CD4-positive, alpha-beta memory T cell (primary cell): ENCODE measurements around the gene AFAP1. TPM values are rescaled to one million over a fixed set of nuclear protein-coding genes. Genes with fewer than 3 reads are reported as not detected.

Experiments
- CTCF ChIA-PET: fragments of 350-600 bp; sonication (Branson Sonifier 250); formaldehyde crosslinking; loops from one replicate; lab custom pipeline; 2021; ENCODE audit warnings: inconsistent platforms; ENCODE audit not compliant: partially characterized antibody; lab: Charles Lee
- POLR2A ChIA-PET: fragments of 350-600 bp; sonication (Branson Sonifier 250); formaldehyde crosslinking; loops from one replicate; lab custom pipeline; 2021; ENCODE audit not compliant: partially characterized antibody; lab: Charles Lee
- DNase-seq, 5 donors: peaks; one replicate each; pipeline versions ENCODE4 v3.0.0 to v3.0.0-alpha.2; 2020 to 2022; ENCODE audit warnings: mixed read lengths in 1 of 5
- H3K27ac ChIP-seq: one replicate; pipeline ENCODE4 v1.7.0; 2013; ENCODE audit warnings: low read depth, low read length
- H3K27me3 ChIP-seq: 2 replicates; pipeline ENCODE4 v1.7.0; 2013; ENCODE audit warnings: mild to moderate bottlenecking, low read length, moderate library complexity; ENCODE audit not compliant: insufficient read depth
- H3K36me3 ChIP-seq: 2 replicates; pipeline ENCODE4 v1.7.0; 2013; ENCODE audit warnings: mild to moderate bottlenecking, low read length, moderate library complexity; ENCODE audit not compliant: insufficient read depth
- H3K4me1 ChIP-seq: 2 replicates; pipeline ENCODE4 v1.7.0; 2013; ENCODE audit warnings: mild to moderate bottlenecking, low read length, moderate library complexity; ENCODE audit not compliant: insufficient read depth
- H3K4me3 ChIP-seq, 2 donors: one replicate each; pipeline ENCODE4 v1.7.0; 2013; ENCODE audit warnings: low read length in 2 of 2, mild to moderate bottlenecking in 1 of 2
- H3K9me3 ChIP-seq, 2 donors: one replicate each; pipeline ENCODE4 v1.7.0; 2013; ENCODE audit warnings: low read length in 2 of 2, control low read depth in 1 of 2; ENCODE audit not compliant: control insufficient read depth in 1 of 2
- H3K27ac Mint-ChIP-seq, 7 donors: one replicate each; pipeline ENCODE4 v1.8.0; 2020 to 2021; ENCODE audit warnings: mixed read lengths in 7 of 7, mild to moderate bottlenecking in 6 of 7, inconsistent platforms in 3 of 7, moderate library complexity in 3 of 7
- H3K27me3 Mint-ChIP-seq, 2 donors: one replicate each; pipeline ENCODE4 v1.8.0; 2020 to 2021; ENCODE audit warnings: mixed read lengths in 2 of 2
- H3K36me3 Mint-ChIP-seq, 2 donors: one replicate each; pipeline ENCODE4 v1.8.0; 2020 to 2021; ENCODE audit warnings: mixed read lengths in 2 of 2, inconsistent platforms in 1 of 2, mild to moderate bottlenecking in 1 of 2
- H3K4me1 Mint-ChIP-seq, 4 donors: one replicate each; pipeline ENCODE4 v1.8.0; 2020 to 2021; ENCODE audit warnings: mixed read lengths in 4 of 4, mild to moderate bottlenecking in 1 of 4
- H3K4me3 Mint-ChIP-seq, 8 donors: one replicate each; pipeline ENCODE4 v1.8.0; 2020 to 2021; ENCODE audit warnings: mixed read lengths in 8 of 8, mild to moderate bottlenecking in 7 of 8, moderate library complexity in 6 of 8, inconsistent platforms in 3 of 8
- H3K9me3 Mint-ChIP-seq, 8 donors: one replicate each; pipeline ENCODE4 v1.8.0; 2020 to 2021; ENCODE audit warnings: mixed read lengths in 8 of 8, mild to moderate bottlenecking in 5 of 8, inconsistent platforms in 3 of 8, moderate library complexity in 1 of 8
- intact Hi-C: fragments of 100-400 bp; cut with micrococcal nuclease; formaldehyde crosslinking; loops from one replicate; pipeline ENCODE4 v1.15.1; 2023
- polyA plus RNA-seq, 2 donors: library from polyadenylated mRNA; unstranded; fragments of 300-500 nt; fragmentation: Illumina TruSeq; gene quantifications; one replicate each; pipeline ENCODE4 v1.2.3, GENCODE V29; 2021
- total RNA-seq, 2 experiments: library from RNA; stranded (reverse); gene quantifications; one replicate each; pipeline ENCODE4 v1.2.3, GENCODE V29; 2021

Gene AFAP1
- total and polyA plus RNA-seq, 4 experiments from 2014 or later = 0.95 to 21.8 (median 12.6) TPM

- H3K4me1 Mint-ChIP-seq = peaks cover 10 to 25% (median 21%) of the 10 kb centered on the region in 4 donors
- Histone ChIP-seq H3K9me3 (no peaks in the 10 kb centered on the region), H3K4me1 (peaks cover 16% of the 10 kb centered on the region), H3K36me3 (no peaks in the 10 kb centered on the region), H3K4me3 (no peak overlapping the region), H3K27me3 (no peaks in the 10 kb centered on the region), H3K27ac (no peak overlapping the region)
- ChIA-PET POLR2A (interaction anchor here (2.7 to 3.8 kb wide), 4 partner anchors 10 to 78 kb away, joined by 9 to 51 read pairs (median 23); no protein-coding TSS in a partner anchor), CTCF (no interaction called here)
- peaks cover 0 to 2% of the 10 kb centered on the region in 2 donors for H3K27me3 Mint-ChIP-seq
- intact Hi-C loops = no loop called here
- H3K36me3 Mint-ChIP-seq = no peaks in the 10 kb centered on the region
- H3K9me3 Mint-ChIP-seq = no peaks in the 10 kb centered on the region
- DNase-seq = no peak
- peak overlapping the region in 5 of 7 donors; percentile 25 to 81 (median 48) for H3K27ac Mint-ChIP-seq
- H3K4me3 Mint-ChIP-seq = peak overlapping the region in 5 of 8 donors; percentile 17 to 74 (median 51)
These were observed 1.7 kb upstream of the AFAP1 start for GRCh38 chr4:7941111-7941964.

GRCh38 chr4:7938609-7939376 lies 868 bp downstream of the AFAP1 start:
- Histone ChIP-seq H3K4me3 (peak overlapping the region; percentile 58 to 61), H3K36me3 (no peaks in the 10 kb centered on the region)

GRCh38 chr4:7938266-7938608 lies 1.4 kb downstream of the AFAP1 start:
- Mint-ChIP-seq H3K9me3 (no peaks in the 10 kb centered on the region), H3K27me3 (peaks cover 0 to 2% of the 10 kb centered on the region in 2 donors), H3K36me3 (peaks cover 5 to 8% of the 10 kb centered on the region in 2 donors), H3K27ac (peak overlapping the region; percentile 69 to 89 (median 85)), H3K4me3 (peak overlapping the region; percentile 82 to 92 (median 88)), H3K4me1 (peaks cover 15 to 49% (median 31%) of the 10 kb centered on the region in 4 donors)
- peaks cover 16% of the 10 kb centered on the region for H3K4me1 ChIP-seq
- peak overlapping the region; percentile 70 for H3K27ac ChIP-seq
- H3K4me3 ChIP-seq = peak overlapping the region; percentile 58 to 61
- no peaks in the 10 kb centered on the region for H3K9me3 ChIP-seq
- ChIA-PET CTCF (interaction anchor here (1.1 to 3.5 kb wide), 13 partner anchors 12 to 136 kb away, joined by 3 to 22 read pairs (median 5); no protein-coding TSS in a partner anchor), POLR2A (interaction anchor here (0.7 to 3.8 kb wide), 14 partner anchors 9 to 110 kb away, joined by 3 to 51 read pairs (median 4); no protein-coding TSS in a partner anchor)
- DNase-seq = peak in 1 of 5 donors; percentile 7
- H3K27me3 ChIP-seq = no peaks in the 10 kb centered on the region
- H3K36me3 ChIP-seq = no peaks in the 10 kb centered on the region
- intact Hi-C loops = loop anchor here (2.0 to 10.0 kb wide), 3 partner anchors 61 to 873 kb away; partner anchors contain the start of genes ABLIM2 and GRPEL1

More at GRCh38 chr4:7938609-7939376, 868 bp downstream of the AFAP1 start:
- Mint-ChIP-seq H3K27me3 (peaks cover 0 to 2% of the 10 kb centered on the region in 2 donors), H3K9me3 (no peaks in the 10 kb centered on the region), H3K36me3 (peaks cover 5% of the 10 kb centered on the region in 2 donors), H3K27ac (peak overlapping the region; percentile 69 to 89 (median 85)), H3K4me3 (peak overlapping the region; percentile 82 to 92 (median 88)), H3K4me1 (peaks cover 15 to 46% (median 30%) of the 10 kb centered on the region in 4 donors)
- H3K4me1 ChIP-seq = peaks cover 16% of the 10 kb centered on the region
- H3K27ac ChIP-seq = peak overlapping the region; percentile 70
- H3K27me3 ChIP-seq = no peaks in the 10 kb centered on the region
- peak; percentile 16 to 50 (median 16) for DNase-seq
- CTCF ChIA-PET = interaction anchor here (0.7 to 3.5 kb wide), 18 partner anchors 9 to 137 kb away, joined by 3 to 22 read pairs (median 5); no protein-coding TSS in a partner anchor
- H3K9me3 ChIP-seq = no peaks in the 10 kb centered on the region
- intact Hi-C loops = loop anchor here (1.0 to 10.0 kb wide), 8 partner anchors 27 to 874 kb away; partner anchors contain the start of genes ABLIM2 and GRPEL1
- POLR2A ChIA-PET = interaction anchor here (0.7 to 3.8 kb wide), 23 partner anchors 8 to 134 kb away, joined by 3 to 51 read pairs (median 5); no protein-coding TSS in a partner anchor

- ChIA-PET POLR2A (interaction anchor here (1.7 kb wide), 1 partner anchor 35 kb away, joined by 4 read pairs; no protein-coding TSS in a partner anchor), CTCF (interaction anchor here (1.5 to 3.5 kb wide), 4 partner anchors 11 to 135 kb away, joined by 5 to 17 read pairs (median 8); no protein-coding TSS in a partner anchor)
- Histone ChIP-seq H3K27me3 (no peaks in the 10 kb centered on the region), H3K27ac (no peak overlapping the region), H3K4me1 (peaks cover 16% of the 10 kb centered on the region), H3K4me3 (no peak overlapping the region), H3K9me3 (no peaks in the 10 kb centered on the region), H3K36me3 (no peaks in the 10 kb centered on the region)
- Mint-ChIP-seq H3K9me3 (no peaks in the 10 kb centered on the region), H3K27me3 (peaks cover 0 to 2% of the 10 kb centered on the region in 2 donors), H3K27ac (peak overlapping the region in 4 of 7 donors; percentile 12 to 87 (median 26)), H3K4me3 (peak overlapping the region in 5 of 8 donors; percentile 85 to 92 (median 89)), H3K36me3 (peaks cover 8 to 11% of the 10 kb centered on the region in 2 donors), H3K4me1 (peaks cover 15 to 49% (median 33%) of the 10 kb centered on the region in 4 donors)
- intact Hi-C loops = loop anchor here (10.0 kb wide), 2 partner anchors 218 to 872 kb away; partner anchors contain the start of genes ABLIM2 and GRPEL1
- DNase-seq = peak in 1 of 5 donors; percentile 2
These were observed 2.7 kb downstream of the AFAP1 start for GRCh38 chr4:7937006-7937405.

GRCh38 chr4:7933651-7934510 lies 5.8 kb downstream of the AFAP1 start:
- peaks cover 16% of the 10 kb centered on the region for H3K4me1 ChIP-seq
- no peaks in the 10 kb centered on the region for H3K27me3 ChIP-seq
- H3K4me1 Mint-ChIP-seq = peaks cover 19 to 56% (median 42%) of the 10 kb centered on the region in 4 donors

GRCh38 chr4:7932287-7932686 lies 7.4 kb downstream of the AFAP1 start:
- no peaks in the 10 kb centered on the region for H3K9me3 Mint-ChIP-seq
- peaks cover 11 to 12% of the 10 kb centered on the region in 2 donors for H3K36me3 Mint-ChIP-seq
- Histone ChIP-seq H3K9me3 (no peaks in the 10 kb centered on the region), H3K4me1 (peaks cover 2% of the 10 kb centered on the region), H3K27ac (no peak overlapping the region), H3K4me3 (no peak overlapping the region), H3K27me3 (no peaks in the 10 kb centered on the region), H3K36me3 (no peaks in the 10 kb centered on the region)
- ChIA-PET POLR2A (no interaction called here), CTCF (no interaction called here)
- peaks cover 13 to 48% (median 31%) of the 10 kb centered on the region in 4 donors for H3K4me1 Mint-ChIP-seq
- no peak overlapping the region for H3K4me3 Mint-ChIP-seq
- no peak for DNase-seq
- H3K27ac Mint-ChIP-seq = no peak overlapping the region
- intact Hi-C loops = loop anchor here (10.0 kb wide), 2 partner anchors 223 to 867 kb away; partner anchors contain the start of genes ABLIM2 and GRPEL1
- no peaks in the 10 kb centered on the region for H3K27me3 Mint-ChIP-seq

More at GRCh38 chr4:7933651-7934510, 5.8 kb downstream of the AFAP1 start:
- H3K4me3 Mint-ChIP-seq = peak overlapping the region in 3 of 8 donors; percentile 4 to 60 (median 31)
- peaks cover 0 to 2% of the 10 kb centered on the region in 2 donors for H3K27me3 Mint-ChIP-seq
- peak overlapping the region in 1 of 7 donors; percentile 20 for H3K27ac Mint-ChIP-seq
- Histone ChIP-seq H3K36me3 (no peaks in the 10 kb centered on the region), H3K4me3 (no peak overlapping the region), H3K27ac (no peak overlapping the region), H3K9me3 (no peaks in the 10 kb centered on the region)
- peaks cover 11 to 12% of the 10 kb centered on the region in 2 donors for H3K36me3 Mint-ChIP-seq
- no peaks in the 10 kb centered on the region for H3K9me3 Mint-ChIP-seq
- POLR2A ChIA-PET = no interaction called here
- DNase-seq = no peak
- CTCF ChIA-PET = no interaction called here
- intact Hi-C loops = loop anchor here (10.0 kb wide), 2 partner anchors 221 to 869 kb away; partner anchors contain the start of genes ABLIM2 and GRPEL1
